IgD-negative memory B cell (primary cell): ENCODE results near the gene ROR2. TPM values are rescaled to one million over a fixed set of nuclear protein-coding genes. Genes with fewer than 3 reads are reported as not detected.
A peak's percentile ranks its signal among the peaks of the same experiment; 100 is the strongest.
"Not testable (repeated sequence)": the region's sequence is repeated elsewhere in the genome, so short reads cannot be mapped to it uniquely, and the experiment has no call there.

Experiments used
- H3K27ac Mint-ChIP-seq, 3 donors: one replicate each; pipeline ENCODE4 v1.8.0; 2020 to 2022; ENCODE audit warnings: mild to moderate bottlenecking in 3 of 3, mixed read lengths in 3 of 3, moderate library complexity in 1 of 3
- H3K27me3 Mint-ChIP-seq: one replicate; pipeline ENCODE4 v1.8.0; 2021; ENCODE audit warnings: mixed read lengths
- H3K36me3 Mint-ChIP-seq: one replicate; pipeline ENCODE4 v1.8.0; 2020; ENCODE audit warnings: mild to moderate bottlenecking, mixed read lengths
- H3K4me1 Mint-ChIP-seq, 3 donors: one replicate each; pipeline ENCODE4 v1.8.0; 2020 to 2022; ENCODE audit warnings: mixed read lengths in 3 of 3, mild to moderate bottlenecking in 1 of 3
- H3K4me3 Mint-ChIP-seq, 4 donors: one replicate each; pipeline ENCODE4 v1.8.0; 2020 to 2022; ENCODE audit warnings: mild to moderate bottlenecking in 4 of 4, mixed read lengths in 4 of 4, moderate library complexity in 3 of 4
- H3K9me3 Mint-ChIP-seq, 3 donors: one replicate each; pipeline ENCODE4 v1.8.0; 2020 to 2021; ENCODE audit warnings: mixed read lengths in 3 of 3, mild to moderate bottlenecking in 1 of 3
- polyA plus RNA-seq: library from polyadenylated mRNA; unstranded; fragments of 300-500 nt; fragmentation: Illumina TruSeq; gene quantifications from one replicate; pipeline ENCODE4 v1.2.3, GENCODE V29; 2021

Gene ROR2
- polyA plus RNA-seq, 1 donor from 2014 or later = not detected

GRCh38 chr9:91567642-91568274, 382.3 kb downstream of the ROR2 start:
- H3K9me3 Mint-ChIP-seq = peaks cover 0 to 4% (median 3%) of the 10 kb centered on the region in 3 donors
- no peaks in the 10 kb centered on the region for H3K4me1 Mint-ChIP-seq
- H3K27me3 Mint-ChIP-seq = peaks cover 16% of the 10 kb centered on the region
- no peak overlapping the region for H3K27ac Mint-ChIP-seq
- no peaks in the 10 kb centered on the region for H3K36me3 Mint-ChIP-seq
- no peak overlapping the region for H3K4me3 Mint-ChIP-seq

GRCh38 chr9:91564081-91564670, 385.9 kb downstream of the ROR2 start:
- Mint-ChIP-seq H3K27me3 (peaks cover 16% of the 10 kb centered on the region), H3K27ac (peak overlapping the region in 1 of 3 donors; percentile 7), H3K36me3 (no peaks in the 10 kb centered on the region), H3K9me3 (peaks cover 0 to 3% (median 0%) of the 10 kb centered on the region in 3 donors), H3K4me3 (no peak overlapping the region), H3K4me1 (peaks cover 0 to 1% (median 0%) of the 10 kb centered on the region in 3 donors)

- no peaks in the 10 kb centered on the region for H3K36me3 Mint-ChIP-seq
- no peak overlapping the region for H3K4me3 Mint-ChIP-seq
- H3K9me3 Mint-ChIP-seq = no peaks in the 10 kb centered on the region
- peaks cover 13% of the 10 kb centered on the region for H3K27me3 Mint-ChIP-seq
- no peak overlapping the region for H3K27ac Mint-ChIP-seq
- peaks cover 0 to 1% (median 0%) of the 10 kb centered on the region in 3 donors for H3K4me1 Mint-ChIP-seq
Observed at GRCh38 chr9:91562416-91562815, 387.6 kb downstream of the ROR2 start.

GRCh38 chr9:91560301-91560700, 389.7 kb downstream of the ROR2 start:
- Mint-ChIP-seq H3K36me3 (no peaks in the 10 kb centered on the region), H3K27me3 (peaks cover 13% of the 10 kb centered on the region), H3K4me3 (no peak overlapping the region), H3K9me3 (no peaks in the 10 kb centered on the region), H3K4me1 (peaks cover 0 to 1% (median 0%) of the 10 kb centered on the region in 3 donors), H3K27ac (no peak overlapping the region)

- Mint-ChIP-seq H3K9me3 (no peaks in the 10 kb centered on the region), H3K36me3 (peaks cover 2% of the 10 kb centered on the region), H3K27ac (no peak overlapping the region), H3K4me3 (no peak overlapping the region), H3K27me3 (peaks cover 13% of the 10 kb centered on the region), H3K4me1 (peaks cover 0 to 1% (median 0%) of the 10 kb centered on the region in 3 donors)
Observed at GRCh38 chr9:91558879-91559278, 391.1 kb downstream of the ROR2 start.

- Mint-ChIP-seq H3K4me1 (peaks cover 0 to 1% (median 0%) of the 10 kb centered on the region in 3 donors), H3K36me3 (peaks cover 2% of the 10 kb centered on the region), H3K9me3 (no peaks in the 10 kb centered on the region), H3K4me3 (no peak overlapping the region), H3K27me3 (peaks cover 13% of the 10 kb centered on the region), H3K27ac (no peak overlapping the region)
Observed at GRCh38 chr9:91558395-91558794, 391.6 kb downstream of the ROR2 start.

- Mint-ChIP-seq H3K36me3 (peaks cover 2% of the 10 kb centered on the region), H3K9me3 (no peaks in the 10 kb centered on the region), H3K27me3 (peaks cover 11% of the 10 kb centered on the region), H3K4me1 (peaks cover 0 to under 1% (median 0%) of the 10 kb centered on the region in 3 donors), H3K27ac (no peak overlapping the region), H3K4me3 (no peak overlapping the region)
Observed at GRCh38 chr9:91557327-91557726, 392.7 kb downstream of the ROR2 start.

GRCh38 chr9:91555132-91555531, 394.9 kb downstream of the ROR2 start:
- Mint-ChIP-seq H3K36me3 (peaks cover 2% of the 10 kb centered on the region), H3K27ac (no peak overlapping the region), H3K4me3 (no peak overlapping the region), H3K4me1 (no peaks in the 10 kb centered on the region), H3K27me3 (peaks cover 5% of the 10 kb centered on the region), H3K9me3 (no peaks in the 10 kb centered on the region)

- Mint-ChIP-seq H3K27me3 (peaks cover 2% of the 10 kb centered on the region), H3K4me3 (no peak overlapping the region), H3K4me1 (no peaks in the 10 kb centered on the region), H3K9me3 (peaks cover 0 to 3% (median 2%) of the 10 kb centered on the region in 3 donors), H3K27ac (no peak overlapping the region), H3K36me3 (peaks cover 2% of the 10 kb centered on the region)
Observed at GRCh38 chr9:91549177-91549576, 400.9 kb downstream of the ROR2 start.

- H3K4me3 Mint-ChIP-seq = no peak overlapping the region
- H3K9me3 Mint-ChIP-seq = peaks cover 0 to 3% (median 2%) of the 10 kb centered on the region in 3 donors
- H3K27ac Mint-ChIP-seq = no peak overlapping the region
- H3K27me3 Mint-ChIP-seq = peaks cover 2% of the 10 kb centered on the region
- no peaks in the 10 kb centered on the region for H3K36me3 Mint-ChIP-seq
- peaks cover 0 to 4% (median 0%) of the 10 kb centered on the region in 3 donors for H3K4me1 Mint-ChIP-seq
Observed at GRCh38 chr9:91547081-91547480, 402.9 kb downstream of the ROR2 start.

- Mint-ChIP-seq H3K27ac (no peak overlapping the region), H3K4me3 (no peak overlapping the region), H3K4me1 (peaks cover 0 to 4% (median 0%) of the 10 kb centered on the region in 3 donors), H3K27me3 (peaks cover 2% of the 10 kb centered on the region), H3K9me3 (peaks cover 0 to 3% (median 2%) of the 10 kb centered on the region in 3 donors), H3K36me3 (no peaks in the 10 kb centered on the region)
Observed at GRCh38 chr9:91546574-91546973, 403.5 kb downstream of the ROR2 start.

- Mint-ChIP-seq H3K4me3 (no peak overlapping the region), H3K4me1 (peaks cover 6 to 12% (median 11%) of the 10 kb centered on the region in 3 donors), H3K9me3 (peaks cover 0 to 2% (median 0%) of the 10 kb centered on the region in 3 donors), H3K27me3 (peaks cover 2% of the 10 kb centered on the region), H3K36me3 (no peaks in the 10 kb centered on the region), H3K27ac (no peak overlapping the region)
Observed at GRCh38 chr9:91541734-91542133, 408.3 kb downstream of the ROR2 start.

GRCh38 chr9:91540506-91540905, 409.5 kb downstream of the ROR2 start:
- Mint-ChIP-seq H3K4me1 (peaks cover 6 to 12% (median 11%) of the 10 kb centered on the region in 3 donors), H3K27ac (peak overlapping the region in 1 of 3 donors; percentile 33), H3K4me3 (peak overlapping the region in 3 of 4 donors; percentile 43 to 83 (median 55))
- H3K9me3 Mint-ChIP-seq, H3K27me3 Mint-ChIP-seq, H3K36me3 Mint-ChIP-seq: not testable (repeated sequence)

GRCh38 chr9:91536211-91536691, 413.8 kb downstream of the ROR2 start:
- peaks cover 0 to under 1% (median 0%) of the 10 kb centered on the region in 3 donors for H3K9me3 Mint-ChIP-seq
- H3K4me3 Mint-ChIP-seq = no peak overlapping the region
- H3K36me3 Mint-ChIP-seq = no peaks in the 10 kb centered on the region
- H3K27me3 Mint-ChIP-seq = peaks cover 4% of the 10 kb centered on the region
- peaks cover 6 to 10% (median 7%) of the 10 kb centered on the region in 3 donors for H3K4me1 Mint-ChIP-seq
- H3K27ac Mint-ChIP-seq = no peak overlapping the region

- peaks cover 8% of the 10 kb centered on the region for H3K27me3 Mint-ChIP-seq
- peaks cover 0 to 2% (median 0%) of the 10 kb centered on the region in 3 donors for H3K4me1 Mint-ChIP-seq
- H3K4me3 Mint-ChIP-seq = no peak overlapping the region
Observed at GRCh38 chr9:91534374-91534773, 415.7 kb downstream of the ROR2 start.

More at GRCh38 chr9:91534374-91534773, 415.7 kb downstream of the ROR2 start:
- H3K27ac Mint-ChIP-seq = no peak overlapping the region
- no peaks in the 10 kb centered on the region for H3K36me3 Mint-ChIP-seq
- no peaks in the 10 kb centered on the region for H3K9me3 Mint-ChIP-seq
